Astrocyte (in vitro differentiated cells and primary cell): Measurements from ENCODE around the gene KIAA0232.

Experiments
- EZH2 ChIP-seq: IDR thresholded peaks from 2 replicates; pipeline ENCODE4 v1.6.1; 2012; ENCODE audit warnings: mild to moderate bottlenecking, low read length, inconsistent platforms; ENCODE audit not compliant: insufficient read depth
- TF ChIP-seq, protein P1 (sequence below): IDR thresholded peaks from 2 replicates; pipeline ENCODE4 v1.5.1; 2011; ENCODE audit warnings: low read depth, mild to moderate bottlenecking, inconsistent platforms, low read length, moderate library complexity; ENCODE audit not compliant: insufficient read depth

GRCh38 chr4:6758728-6759127 lies 23.8 kb upstream of the KIAA0232 start:
- TF ChIP-seq, protein P1, sequence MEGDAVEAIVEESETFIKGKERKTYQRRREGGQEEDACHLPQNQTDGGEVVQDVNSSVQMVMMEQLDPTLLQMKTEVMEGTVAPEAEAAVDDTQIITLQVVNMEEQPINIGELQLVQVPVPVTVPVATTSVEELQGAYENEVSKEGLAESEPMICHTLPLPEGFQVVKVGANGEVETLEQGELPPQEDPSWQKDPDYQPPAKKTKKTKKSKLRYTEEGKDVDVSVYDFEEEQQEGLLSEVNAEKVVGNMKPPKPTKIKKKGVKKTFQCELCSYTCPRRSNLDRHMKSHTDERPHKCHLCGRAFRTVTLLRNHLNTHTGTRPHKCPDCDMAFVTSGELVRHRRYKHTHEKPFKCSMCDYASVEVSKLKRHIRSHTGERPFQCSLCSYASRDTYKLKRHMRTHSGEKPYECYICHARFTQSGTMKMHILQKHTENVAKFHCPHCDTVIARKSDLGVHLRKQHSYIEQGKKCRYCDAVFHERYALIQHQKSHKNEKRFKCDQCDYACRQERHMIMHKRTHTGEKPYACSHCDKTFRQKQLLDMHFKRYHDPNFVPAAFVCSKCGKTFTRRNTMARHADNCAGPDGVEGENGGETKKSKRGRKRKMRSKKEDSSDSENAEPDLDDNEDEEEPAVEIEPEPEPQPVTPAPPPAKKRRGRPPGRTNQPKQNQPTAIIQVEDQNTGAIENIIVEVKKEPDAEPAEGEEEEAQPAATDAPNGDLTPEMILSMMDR = no peak
- no peak for TF ChIP-seq EZH2
